Hypothalamus (tissue), 51 donors: Measurements from ENCODE around the gene CASP1.
"Not testable (repeated sequence)": the region's sequence is repeated elsewhere in the genome, so short reads cannot be mapped to it uniquely, and the experiment has no call there.

ENCODE experiments used
- DNase-seq, 51 donors: peaks; one replicate each; lab custom pipeline; 2025; lab: John Stamatoyannopoulos, UW

The CASP1 gene

DNA sequence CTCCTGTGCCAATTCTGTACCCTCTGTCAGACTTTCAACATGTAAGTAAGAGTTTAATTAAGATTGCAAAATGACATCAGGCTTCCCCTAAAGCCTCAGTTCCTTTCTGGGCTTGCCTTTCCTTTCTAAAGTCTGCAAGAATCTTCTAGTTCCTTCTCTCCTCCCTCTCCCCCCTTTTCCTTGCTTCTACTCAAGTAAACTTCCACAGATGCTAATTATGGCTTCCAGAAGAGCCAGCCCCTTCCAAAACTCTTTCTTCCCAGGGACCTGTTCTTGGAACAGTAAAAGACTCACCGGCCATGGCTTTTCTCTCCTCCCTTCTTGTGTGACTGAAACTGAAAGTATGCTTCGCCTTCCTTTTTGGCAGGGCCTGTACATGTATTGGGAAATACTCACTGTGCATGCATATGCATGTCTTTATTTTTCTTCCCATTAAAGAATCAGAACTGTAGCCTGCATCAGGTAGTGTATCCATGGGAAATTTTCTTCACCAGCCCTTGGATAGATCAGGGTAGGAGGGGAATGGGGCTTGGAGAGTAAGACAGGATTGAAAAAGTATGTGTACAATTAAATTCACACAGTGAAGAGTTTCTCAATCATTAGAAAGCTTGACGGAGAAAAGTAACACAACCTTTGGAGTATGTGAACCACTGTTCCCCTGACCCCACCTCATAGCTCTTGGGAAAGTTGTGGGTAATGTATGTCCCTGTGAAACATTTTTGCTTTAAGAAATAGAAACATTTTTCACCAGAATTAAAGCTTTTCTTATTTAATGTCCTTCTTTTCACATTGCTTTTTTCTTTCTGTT is at the start of gene CASP1:
TSS of gene CASP1 (minus strand) at position 332 of the 808 bp plus-strand sequence. CDS start at position 301, 31 bp downstream.
- peak in 2 of 51 donors; percentile 6 to 32 for DNase-seq

DNA sequence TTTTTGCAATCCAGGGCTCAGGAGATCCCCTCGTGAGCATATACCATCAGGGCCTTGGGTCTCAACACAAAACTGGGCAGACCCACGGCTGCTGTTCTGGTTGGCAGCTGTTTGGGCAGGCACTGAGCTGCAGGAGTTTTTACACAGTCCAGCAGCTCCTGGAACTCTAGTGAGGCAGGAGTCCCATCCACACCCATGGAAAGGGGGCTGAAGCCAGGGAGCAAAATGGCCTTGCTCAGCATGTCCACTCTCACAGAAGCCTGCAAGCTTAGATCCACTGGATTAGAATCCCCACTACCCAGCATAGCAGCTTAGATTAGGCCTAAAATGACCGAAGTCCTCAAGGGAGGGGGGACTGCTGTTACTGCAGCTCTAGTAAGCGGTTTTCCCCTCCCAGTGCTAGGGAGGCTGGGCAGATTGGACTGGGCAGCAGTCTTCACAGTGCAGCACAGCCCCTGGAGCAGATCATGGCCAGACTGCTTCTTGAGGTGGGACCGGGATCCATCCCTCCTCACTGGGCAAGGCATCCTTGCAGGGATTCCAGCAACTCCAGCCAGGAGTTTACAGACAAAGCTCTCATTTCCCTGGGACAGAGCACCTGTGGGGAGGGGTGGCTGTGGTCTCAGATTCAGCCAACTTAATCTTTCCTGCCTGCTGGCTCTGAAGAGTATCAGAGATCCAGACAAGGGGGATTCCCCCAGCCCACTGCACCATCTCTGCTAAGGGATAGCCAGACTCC is 46.6 kb upstream of the CASP1 start:
- no peak for DNase-seq

GRCh38 chr11:105080171-105080906 is 45.4 kb upstream of the CASP1 start:
- DNase-seq = not testable (repeated sequence)

- DNase-seq = no peak
These were observed 43.3 kb upstream of the CASP1 start for GRCh38 chr11:105078283-105078682.

DNA sequence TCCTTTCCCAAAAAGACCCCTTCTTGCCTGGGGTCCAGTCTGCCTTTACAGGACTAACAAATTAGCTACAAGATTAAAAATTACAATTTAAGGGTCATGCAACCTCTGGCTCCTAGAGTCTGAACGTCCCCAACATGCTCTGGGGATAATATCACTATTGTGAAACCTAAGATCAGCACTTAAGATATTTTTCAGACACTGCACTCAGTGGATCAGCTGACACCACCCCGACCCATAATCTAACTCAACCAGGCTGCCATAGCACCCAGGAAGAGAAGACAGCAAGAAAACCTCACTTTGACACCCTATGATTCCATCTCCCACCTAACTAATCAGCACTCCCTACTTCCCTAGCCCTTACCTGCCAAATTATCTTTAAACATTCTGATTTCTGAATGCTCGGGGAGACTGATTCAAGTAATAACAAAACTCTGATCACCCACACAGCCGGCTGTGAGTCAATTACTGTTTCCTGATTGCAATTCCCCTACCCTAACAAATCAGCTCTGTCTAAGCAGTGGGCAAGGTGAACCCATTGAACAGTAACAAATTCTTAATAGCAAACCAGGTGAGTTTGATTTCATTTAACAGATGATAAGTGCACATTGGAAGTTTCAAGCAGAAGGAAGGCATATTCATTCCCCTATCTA is 42.3 kb upstream of the CASP1 start:
- not testable (repeated sequence) for DNase-seq

DNA sequence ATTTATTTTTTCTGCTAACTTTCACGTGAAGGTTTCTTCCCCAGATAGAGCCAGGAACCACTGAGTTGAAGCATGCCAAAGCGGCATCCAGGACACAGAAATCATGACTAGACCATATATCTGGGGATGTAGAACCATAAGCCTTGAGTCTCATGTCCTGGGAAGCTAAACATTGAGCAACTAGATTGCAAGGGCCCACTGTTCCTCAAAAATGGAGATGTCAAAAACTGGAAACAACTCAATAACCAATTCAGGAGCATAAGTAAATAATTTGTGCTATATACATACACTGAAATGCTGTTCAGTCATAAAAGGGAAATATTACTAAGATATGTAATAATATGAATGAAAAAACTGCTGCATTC is 39.2 kb upstream of the CASP1 start:
- DNase-seq = no peak

DNA sequence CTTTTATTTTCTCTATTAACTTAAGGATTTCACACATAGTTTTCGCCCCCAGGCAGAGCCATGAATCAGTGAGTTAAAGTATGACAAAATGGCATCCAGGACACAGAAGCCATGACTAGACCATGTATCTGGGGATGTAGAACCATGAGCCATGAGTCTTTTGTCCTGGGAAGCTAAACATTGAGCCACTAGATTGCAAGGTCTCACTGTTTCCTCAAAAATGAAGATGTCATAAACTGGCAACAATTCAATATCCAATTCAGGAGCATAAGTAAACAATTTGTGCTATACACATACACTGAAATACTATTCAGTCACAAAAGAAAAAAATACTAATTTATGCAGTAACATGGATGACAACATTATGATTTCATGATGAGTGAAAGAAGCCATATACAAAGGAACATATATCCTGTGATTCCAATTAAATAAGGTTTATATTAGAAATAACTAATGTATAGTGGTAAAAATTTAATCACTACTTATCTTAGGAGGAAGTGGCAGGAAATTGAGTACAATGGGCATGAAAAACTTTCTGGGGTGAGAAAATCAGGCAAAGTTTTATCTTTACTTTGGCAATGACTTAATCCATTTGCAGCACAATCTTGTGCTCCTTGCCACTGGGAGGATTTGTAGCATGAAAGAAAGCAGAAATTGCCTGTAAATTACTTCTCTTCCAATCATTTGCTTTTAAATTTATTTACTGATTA is 38.7 kb upstream of the CASP1 start:
- DNase-seq = no peak

GRCh38 chr11:105072080-105072479 is 37.1 kb upstream of the CASP1 start:
- DNase-seq = not testable (repeated sequence)

- no peak for DNase-seq
These were observed 36.3 kb upstream of the CASP1 start for GRCh38 chr11:105071089-105071732.

- no peak for DNase-seq
These were observed 35.4 kb upstream of the CASP1 start for GRCh38 chr11:105070306-105070705.

- not testable (repeated sequence) for DNase-seq
These were observed 34.8 kb upstream of the CASP1 start for GRCh38 chr11:105069749-105070148.

- not testable (repeated sequence) for DNase-seq
These were observed 28.4 kb upstream of the CASP1 start for GRCh38 chr11:105063245-105063941.

GRCh38 chr11:105057432-105057831 is 22.5 kb upstream of the CASP1 start:
- no peak for DNase-seq

DNA sequence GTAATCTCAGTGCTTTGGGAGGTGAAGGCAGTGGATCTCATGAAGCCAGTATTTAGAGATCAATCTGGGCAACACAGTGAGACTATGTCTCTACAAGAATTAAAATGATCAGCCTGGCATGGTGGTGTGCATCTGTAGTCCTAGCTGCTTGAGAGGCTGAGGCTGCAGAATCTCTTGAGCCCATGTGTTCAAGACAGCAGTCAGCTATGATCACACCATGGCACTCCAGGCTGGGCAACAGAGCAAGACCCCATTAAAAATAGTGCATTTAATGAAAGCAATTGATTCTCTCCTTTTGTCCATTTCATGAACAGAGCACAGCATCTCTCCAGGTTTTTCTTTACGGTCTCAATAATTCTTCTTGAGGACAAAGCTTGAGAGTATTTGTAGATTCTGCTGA is 21.5 kb upstream of the CASP1 start:
- no peak for DNase-seq

DNA sequence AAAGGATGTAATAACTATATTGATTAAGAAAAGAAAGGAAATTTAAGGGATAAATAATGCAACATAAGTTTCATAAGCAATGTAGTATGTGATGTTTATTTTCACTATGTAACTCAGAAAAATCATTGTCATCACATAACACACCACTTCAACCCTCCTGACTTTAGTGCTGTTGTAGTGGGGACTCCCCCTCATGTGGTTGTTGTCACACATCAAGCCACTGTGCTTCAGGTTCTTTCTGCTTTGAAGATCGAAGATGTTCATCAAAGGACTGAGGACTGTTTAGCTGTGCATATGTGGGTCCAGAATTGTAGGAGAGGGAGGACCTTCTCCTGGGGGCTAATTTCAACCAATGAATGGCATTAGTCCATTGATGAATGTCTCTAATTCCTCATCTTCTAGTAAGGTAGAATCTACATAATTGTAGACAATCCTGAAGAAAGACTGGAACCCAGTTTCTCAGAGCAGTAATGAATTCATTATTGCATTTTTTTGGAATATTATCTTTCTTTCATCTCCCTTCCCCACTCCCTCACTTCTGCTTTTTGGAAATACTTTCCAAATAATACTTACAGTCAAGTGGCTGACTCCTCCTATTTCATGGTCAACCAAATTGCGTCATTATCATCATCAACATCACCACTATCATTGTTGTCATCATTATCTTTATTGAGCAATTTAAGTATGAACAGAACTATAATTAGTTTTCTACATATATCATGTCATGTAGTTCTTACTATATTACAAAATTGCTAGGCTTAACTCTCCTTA is 20.0 kb upstream of the CASP1 start:
- no peak for DNase-seq

GRCh38 chr11:105052487-105052886 is 17.5 kb upstream of the CASP1 start:
- no peak for DNase-seq

- no peak for DNase-seq
These were observed 16.6 kb upstream of the CASP1 start for GRCh38 chr11:105051559-105051958.

GRCh38 chr11:105049481-105049880 is 14.5 kb upstream of the CASP1 start:
- DNase-seq = no peak
